Kidney epithelial cell (primary cell): ENCODE measurements around the gene ZCCHC14. TPM values are rescaled to one million over a fixed set of nuclear protein-coding genes. Genes with fewer than 3 reads are reported as not detected.

Experiments used
- DNase-seq: peaks from one replicate; pipeline ENCODE4 v3.0.0-alpha.2; 2010; ENCODE audit warnings: low read depth
- H3K27me3 ChIP-seq: 2 replicates; pipeline ENCODE4 v1.6.0; 2011; ENCODE audit warnings: low read length; ENCODE audit not compliant: control insufficient read depth, insufficient read depth
- H3K36me3 ChIP-seq: 2 replicates; pipeline ENCODE4 v1.5.1; 2011; ENCODE audit warnings: low read length; ENCODE audit not compliant: control insufficient read depth, insufficient read depth
- H3K4me3 ChIP-seq: 2 replicates; pipeline ENCODE4 v1.5.1; 2011; ENCODE audit warnings: low read depth, mild to moderate bottlenecking, control low read depth, low read length
- total RNA-seq: library from RNA; depleted of rRNA; stranded (reverse); fragments of >200 nt; gene quantifications from 2 replicates; pipeline ENCODE4 v1.2.3, GENCODE V29; 2015
- TF ChIP-seq, protein P1 (sequence below): IDR thresholded peaks from 2 replicates; pipeline ENCODE4 v1.5.1; 2011; ENCODE audit warnings: mild to moderate bottlenecking, moderate library complexity, low read length, control low read depth, inconsistent platforms; ENCODE audit not compliant: insufficient read depth, poor library complexity, severe bottlenecking

Gene ZCCHC14
- total RNA-seq, 1 donor from 2014 or later = 34.6 TPM

DNA sequence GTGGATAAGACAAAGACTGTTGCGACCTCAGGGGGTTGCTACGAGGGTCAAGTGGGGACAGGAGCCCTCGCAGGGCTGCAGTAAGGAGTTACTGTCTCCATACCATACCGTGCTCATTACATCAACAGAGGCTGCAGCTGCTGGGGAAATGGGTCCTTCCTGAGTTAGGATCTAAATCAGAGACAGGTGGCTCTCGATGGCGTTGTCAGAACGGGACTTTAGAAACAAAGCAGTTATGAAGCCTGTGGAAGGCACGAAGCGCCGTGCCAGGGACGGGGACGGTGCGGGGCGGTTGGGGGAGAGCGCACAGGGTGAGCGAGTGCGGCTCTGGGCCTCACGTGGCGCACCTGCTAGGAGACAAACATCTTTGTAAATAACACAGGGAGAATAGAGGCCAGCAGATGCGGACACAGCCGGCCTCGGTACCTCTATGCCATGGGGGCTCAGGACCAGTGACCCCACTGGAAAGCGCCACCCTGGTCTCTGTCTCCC, 34.4 kb downstream of the ZCCHC14 start:
- no peak overlapping the region for H3K4me3 ChIP-seq
- no peaks in the 10 kb centered on the region for H3K27me3 ChIP-seq

DNA sequence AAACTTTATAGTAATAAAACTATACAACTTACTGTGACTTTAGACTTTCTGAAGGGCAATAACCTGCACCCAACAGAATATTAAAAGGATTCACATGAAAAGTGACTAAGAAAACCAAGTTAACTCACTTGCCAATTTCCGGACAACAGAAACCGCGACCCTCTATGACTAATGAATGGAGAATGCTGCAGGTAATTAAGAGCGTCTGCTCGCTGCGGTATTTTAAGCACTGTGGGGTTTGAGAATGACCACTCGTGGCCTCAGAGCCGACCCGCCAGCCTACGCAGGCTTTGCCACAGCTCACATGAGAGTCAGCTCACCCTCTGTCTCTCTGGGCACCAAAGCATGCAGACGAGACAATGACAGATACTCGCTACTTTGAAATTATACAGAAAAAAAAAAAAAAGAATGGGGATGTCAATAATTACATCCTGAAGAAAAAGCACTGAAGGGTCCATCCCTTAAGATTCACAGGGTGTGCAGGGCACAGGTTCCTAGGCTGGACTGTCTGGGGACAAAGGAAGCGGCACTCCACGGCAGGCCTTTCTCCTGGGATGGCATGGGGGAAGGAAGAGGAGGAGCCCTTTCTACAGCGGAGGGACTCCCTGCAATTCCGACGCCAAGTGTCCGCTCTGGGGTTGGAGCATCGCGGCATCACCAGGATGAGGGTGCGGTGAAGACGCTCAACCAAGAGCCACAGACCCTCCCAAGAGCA, 35.0 kb downstream of the ZCCHC14 start:
- peaks cover 4% of the 10 kb centered on the region for H3K36me3 ChIP-seq
- H3K4me3 ChIP-seq = no peak overlapping the region
- TF ChIP-seq, protein P1, sequence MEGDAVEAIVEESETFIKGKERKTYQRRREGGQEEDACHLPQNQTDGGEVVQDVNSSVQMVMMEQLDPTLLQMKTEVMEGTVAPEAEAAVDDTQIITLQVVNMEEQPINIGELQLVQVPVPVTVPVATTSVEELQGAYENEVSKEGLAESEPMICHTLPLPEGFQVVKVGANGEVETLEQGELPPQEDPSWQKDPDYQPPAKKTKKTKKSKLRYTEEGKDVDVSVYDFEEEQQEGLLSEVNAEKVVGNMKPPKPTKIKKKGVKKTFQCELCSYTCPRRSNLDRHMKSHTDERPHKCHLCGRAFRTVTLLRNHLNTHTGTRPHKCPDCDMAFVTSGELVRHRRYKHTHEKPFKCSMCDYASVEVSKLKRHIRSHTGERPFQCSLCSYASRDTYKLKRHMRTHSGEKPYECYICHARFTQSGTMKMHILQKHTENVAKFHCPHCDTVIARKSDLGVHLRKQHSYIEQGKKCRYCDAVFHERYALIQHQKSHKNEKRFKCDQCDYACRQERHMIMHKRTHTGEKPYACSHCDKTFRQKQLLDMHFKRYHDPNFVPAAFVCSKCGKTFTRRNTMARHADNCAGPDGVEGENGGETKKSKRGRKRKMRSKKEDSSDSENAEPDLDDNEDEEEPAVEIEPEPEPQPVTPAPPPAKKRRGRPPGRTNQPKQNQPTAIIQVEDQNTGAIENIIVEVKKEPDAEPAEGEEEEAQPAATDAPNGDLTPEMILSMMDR = no peak
- no peaks in the 10 kb centered on the region for H3K27me3 ChIP-seq
- DNase-seq = peak; percentile 99

More for the DNA sequence above, 34.4 kb downstream of the ZCCHC14 start:
- TF ChIP-seq, protein P1 = no peak
- H3K36me3 ChIP-seq = peaks cover 2% of the 10 kb centered on the region
- DNase-seq = no peak

DNA sequence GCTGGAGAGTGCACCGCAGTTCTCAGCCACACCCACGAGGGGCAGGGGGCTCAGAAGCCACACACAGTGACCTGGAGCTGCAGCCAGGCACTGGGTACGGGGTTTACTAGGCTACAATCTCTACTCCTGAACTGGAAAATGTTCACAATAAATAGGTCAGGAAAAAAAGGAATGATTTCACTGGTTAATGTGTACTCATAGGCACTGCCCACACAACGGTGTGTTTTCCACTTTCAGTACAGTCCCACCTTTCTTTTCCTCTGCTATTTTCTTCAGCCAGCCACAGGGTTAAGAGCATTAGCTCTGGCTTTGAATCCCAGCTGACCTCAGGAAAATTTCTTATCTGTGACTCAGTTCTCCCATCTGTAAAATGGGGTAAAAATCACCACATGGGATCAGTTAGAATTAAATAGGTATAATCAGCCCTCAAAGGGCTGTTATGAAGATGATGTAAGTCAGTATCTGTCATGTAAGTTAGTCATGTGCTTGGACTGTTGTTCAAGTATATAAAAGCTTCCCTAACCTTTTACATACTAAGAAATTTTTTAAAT, 35.7 kb downstream of the ZCCHC14 start:
- TF ChIP-seq, protein P1 = no peak
- DNase-seq = peak; percentile 85
- H3K36me3 ChIP-seq = peaks cover 4% of the 10 kb centered on the region
- H3K27me3 ChIP-seq = no peaks in the 10 kb centered on the region
- no peak overlapping the region for H3K4me3 ChIP-seq

DNA sequence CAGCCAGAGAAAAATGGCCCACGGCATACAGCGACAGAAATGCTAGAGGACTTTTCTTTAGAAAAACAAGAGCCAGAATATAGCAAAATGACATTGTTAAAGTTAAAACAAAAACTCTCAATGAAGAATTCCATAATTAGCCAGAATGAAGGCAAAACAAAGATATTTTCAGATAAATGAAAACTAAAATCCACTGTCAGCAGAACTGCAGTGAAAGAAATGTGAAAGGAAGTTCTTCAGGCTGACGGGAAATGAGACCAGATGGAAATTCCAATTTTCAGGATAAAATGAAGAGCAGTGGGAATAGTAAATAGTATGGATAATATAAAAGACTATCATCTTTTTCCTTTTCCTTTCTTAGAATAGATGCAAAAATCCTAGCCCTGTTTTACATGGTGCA, 38.4 kb downstream of the ZCCHC14 start:
- Histone ChIP-seq H3K36me3 (peaks cover 4% of the 10 kb centered on the region), H3K4me3 (no peak overlapping the region), H3K27me3 (no peaks in the 10 kb centered on the region)
- no peak for DNase-seq
- TF ChIP-seq, protein P1 = no peak

DNA sequence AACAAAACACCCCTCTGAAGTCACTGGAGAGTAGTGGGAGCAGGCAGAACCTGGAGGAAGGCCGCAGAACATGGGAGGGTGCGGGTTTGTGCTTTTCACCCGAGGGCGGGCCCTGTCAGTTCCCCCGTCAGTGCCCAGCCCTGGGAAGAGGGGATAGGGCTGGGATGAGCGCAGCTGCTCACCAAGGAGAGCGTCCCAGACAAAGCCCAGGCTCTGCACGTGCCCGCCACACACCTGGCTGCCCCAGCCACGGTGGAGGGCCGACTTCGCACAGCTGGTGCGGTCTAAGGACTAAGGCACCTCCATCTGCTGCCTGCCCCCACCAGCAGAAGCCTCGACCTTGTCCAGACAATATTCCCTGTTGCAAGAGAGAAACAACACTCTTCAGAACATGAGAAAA, 39.5 kb downstream of the ZCCHC14 start:
- TF ChIP-seq, protein P1 = no peak
- H3K36me3 ChIP-seq = peaks cover 4% of the 10 kb centered on the region
- no peak for DNase-seq
- no peaks in the 10 kb centered on the region for H3K27me3 ChIP-seq
- no peak overlapping the region for H3K4me3 ChIP-seq
